ENCODE measurements around the gene JAKMIP3. TPM values are rescaled to one million over a fixed set of nuclear protein-coding genes. Genes with fewer than 3 reads are reported as not detected.

Gene JAKMIP3
- total RNA-seq, 1 donor from 2014 or later = 0.18 TPM

DNA sequence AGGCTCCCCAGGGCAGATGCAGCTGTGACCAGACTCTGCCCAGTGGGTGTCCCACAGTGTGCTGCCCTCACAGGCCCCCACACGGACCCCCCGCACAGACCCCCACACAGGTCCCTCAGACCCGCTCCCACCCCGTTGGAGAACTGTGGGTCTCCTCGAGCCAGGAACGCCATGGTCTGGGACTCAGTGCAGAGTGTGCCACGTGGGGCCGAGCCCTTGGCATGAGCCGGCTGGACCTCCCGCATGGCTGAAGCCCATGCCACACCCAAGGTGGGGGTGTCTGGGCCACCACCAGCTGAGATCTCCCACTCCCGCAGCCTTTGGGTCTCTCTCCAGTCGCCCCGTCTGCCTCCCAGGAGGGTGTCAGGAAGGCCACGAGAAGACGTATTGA, 34.3 kb downstream of the JAKMIP3 start:
- Histone ChIP-seq H3K9me3 (no peaks in the 10 kb centered on the region), H3K36me3 (no peaks in the 10 kb centered on the region), H3K27ac (no peak overlapping the region), H3K27me3 (ENCODE audit: low read depth) (peaks cover 1% of the 10 kb centered on the region), H3K4me1 (no peaks in the 10 kb centered on the region), H3K4me3 (no peak overlapping the region)
- intact Hi-C loops (cut with DNase I) = no loop called here
- DNase-seq (no peak), ATAC-seq (no peak)
- TF ChIP-seq, protein P1, sequence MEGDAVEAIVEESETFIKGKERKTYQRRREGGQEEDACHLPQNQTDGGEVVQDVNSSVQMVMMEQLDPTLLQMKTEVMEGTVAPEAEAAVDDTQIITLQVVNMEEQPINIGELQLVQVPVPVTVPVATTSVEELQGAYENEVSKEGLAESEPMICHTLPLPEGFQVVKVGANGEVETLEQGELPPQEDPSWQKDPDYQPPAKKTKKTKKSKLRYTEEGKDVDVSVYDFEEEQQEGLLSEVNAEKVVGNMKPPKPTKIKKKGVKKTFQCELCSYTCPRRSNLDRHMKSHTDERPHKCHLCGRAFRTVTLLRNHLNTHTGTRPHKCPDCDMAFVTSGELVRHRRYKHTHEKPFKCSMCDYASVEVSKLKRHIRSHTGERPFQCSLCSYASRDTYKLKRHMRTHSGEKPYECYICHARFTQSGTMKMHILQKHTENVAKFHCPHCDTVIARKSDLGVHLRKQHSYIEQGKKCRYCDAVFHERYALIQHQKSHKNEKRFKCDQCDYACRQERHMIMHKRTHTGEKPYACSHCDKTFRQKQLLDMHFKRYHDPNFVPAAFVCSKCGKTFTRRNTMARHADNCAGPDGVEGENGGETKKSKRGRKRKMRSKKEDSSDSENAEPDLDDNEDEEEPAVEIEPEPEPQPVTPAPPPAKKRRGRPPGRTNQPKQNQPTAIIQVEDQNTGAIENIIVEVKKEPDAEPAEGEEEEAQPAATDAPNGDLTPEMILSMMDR (IDR thresholded peaks at IDR 0.05) = no peak

GRCh38 chr10:132100556-132101349, 35.0 kb downstream of the JAKMIP3 start:
- intact Hi-C loops (cut with DNase I) = no loop called here
- ATAC-seq (no peak), DNase-seq (peak; percentile 42)
- Histone ChIP-seq H3K36me3 (no peaks in the 10 kb centered on the region), H3K9me3 (no peaks in the 10 kb centered on the region), H3K4me1 (no peaks in the 10 kb centered on the region), H3K27me3 (ENCODE audit: low read depth) (no peaks in the 10 kb centered on the region), H3K4me3 (no peak overlapping the region), H3K27ac (no peak overlapping the region)
- TF ChIP-seq, protein P1 (IDR thresholded peaks at IDR 0.05) = no peak

- intact Hi-C loops (cut with DNase I) = no loop called here
- ATAC-seq (no peak), DNase-seq (no peak)
- Histone ChIP-seq H3K36me3 (no peaks in the 10 kb centered on the region), H3K9me3 (no peaks in the 10 kb centered on the region), H3K4me1 (no peaks in the 10 kb centered on the region), H3K27ac (no peak overlapping the region), H3K4me3 (no peak overlapping the region), H3K27me3 (ENCODE audit: low read depth) (no peaks in the 10 kb centered on the region)
- TF ChIP-seq, protein P1 (IDR thresholded peaks at IDR 0.05) = no peak
These were observed 35.8 kb downstream of the JAKMIP3 start for GRCh38 chr10:132101529-132101928.

DNA sequence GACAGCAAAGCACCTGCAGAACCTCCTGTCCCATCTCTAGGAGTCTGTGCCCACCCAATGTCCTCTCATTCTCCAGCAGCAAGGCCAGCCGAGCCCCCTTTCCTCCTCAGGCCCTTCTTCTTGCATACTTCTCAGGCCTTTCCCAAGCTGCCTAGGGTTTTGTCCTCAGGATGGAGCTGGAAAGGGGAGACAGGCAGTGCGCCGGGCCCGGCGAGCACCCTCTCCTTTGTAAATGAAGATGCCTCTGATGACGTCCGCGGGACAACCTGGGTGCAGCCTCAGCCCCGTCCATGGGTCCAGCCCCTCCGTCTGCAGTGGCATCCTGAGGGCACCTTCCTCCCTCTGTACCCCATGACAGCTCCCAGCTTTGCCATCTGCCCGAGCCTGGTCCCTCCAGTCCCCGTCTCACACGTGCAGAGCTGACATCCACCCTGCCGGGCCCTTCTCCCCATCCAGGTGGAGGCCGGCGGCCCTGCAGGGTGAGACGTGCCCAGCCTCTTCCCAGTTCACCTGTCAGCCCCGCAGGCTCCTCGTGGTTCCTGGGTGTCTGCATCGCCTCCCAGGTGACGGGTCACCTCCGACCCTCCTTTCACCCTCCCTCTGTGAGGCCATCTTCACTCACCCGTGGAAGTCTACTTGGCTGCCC, 36.4 kb downstream of the JAKMIP3 start:
- H3K27me3 ChIP-seq (ENCODE audit: low read depth) = no peaks in the 10 kb centered on the region
- peak; percentile 34 for DNase-seq
- no peak overlapping the region for H3K4me3 ChIP-seq
- H3K27ac ChIP-seq = no peak overlapping the region
- no peaks in the 10 kb centered on the region for H3K36me3 ChIP-seq
- no peak for ATAC-seq
- TF ChIP-seq, protein P1 (IDR thresholded peaks at IDR 0.05) = no peak
- no peaks in the 10 kb centered on the region for H3K9me3 ChIP-seq
- no peaks in the 10 kb centered on the region for H3K4me1 ChIP-seq
- intact Hi-C loops (cut with DNase I) = no loop called here

- Histone ChIP-seq H3K36me3 (no peaks in the 10 kb centered on the region), H3K27ac (no peak overlapping the region), H3K4me1 (no peaks in the 10 kb centered on the region), H3K27me3 (ENCODE audit: low read depth) (no peaks in the 10 kb centered on the region), H3K4me3 (no peak overlapping the region), H3K9me3 (no peaks in the 10 kb centered on the region)
- ATAC-seq (no peak), DNase-seq (no peak)
- TF ChIP-seq, protein P1 (IDR thresholded peaks at IDR 0.05) = no peak
- intact Hi-C loops (cut with DNase I) = no loop called here
These were observed 37.0 kb downstream of the JAKMIP3 start for GRCh38 chr10:132102717-132103110.
